ENCODE data around the gene ASB3.

ASB3 gene

DNA sequence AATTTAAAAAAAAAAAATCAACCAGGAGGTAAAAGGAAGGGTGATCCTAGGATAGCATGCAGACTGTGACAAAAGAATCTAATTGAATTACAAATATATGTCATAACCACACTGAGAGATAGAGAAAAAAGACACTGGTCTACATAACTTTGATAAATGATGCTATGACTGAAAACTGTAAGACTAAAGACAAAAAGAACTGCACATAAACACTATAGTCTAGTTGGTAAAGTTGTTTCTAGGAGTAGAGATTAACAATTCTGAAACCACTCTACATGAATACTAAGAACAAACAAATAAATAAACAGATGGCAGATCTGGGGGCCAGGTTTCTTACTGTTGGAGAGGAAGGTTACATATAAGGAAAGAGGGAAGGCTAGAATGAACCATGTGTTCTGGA is 33.7 kb downstream of the ASB3 start:
- H3K4me1 ChIP-seq = no peaks in the 10 kb centered on the region
- H3K4me2 ChIP-seq (ENCODE audit: low read length) = no peak overlapping the region
- no peaks in the 10 kb centered on the region for H3K9me3 ChIP-seq (ENCODE audit: control insufficient read depth, low read length)
- no peaks in the 10 kb centered on the region for H3K36me3 ChIP-seq (ENCODE audit: control insufficient read depth, insufficient read depth, low read length)
- no peak overlapping the region for H3K27ac ChIP-seq
- TF ChIP-seq, protein P1, sequence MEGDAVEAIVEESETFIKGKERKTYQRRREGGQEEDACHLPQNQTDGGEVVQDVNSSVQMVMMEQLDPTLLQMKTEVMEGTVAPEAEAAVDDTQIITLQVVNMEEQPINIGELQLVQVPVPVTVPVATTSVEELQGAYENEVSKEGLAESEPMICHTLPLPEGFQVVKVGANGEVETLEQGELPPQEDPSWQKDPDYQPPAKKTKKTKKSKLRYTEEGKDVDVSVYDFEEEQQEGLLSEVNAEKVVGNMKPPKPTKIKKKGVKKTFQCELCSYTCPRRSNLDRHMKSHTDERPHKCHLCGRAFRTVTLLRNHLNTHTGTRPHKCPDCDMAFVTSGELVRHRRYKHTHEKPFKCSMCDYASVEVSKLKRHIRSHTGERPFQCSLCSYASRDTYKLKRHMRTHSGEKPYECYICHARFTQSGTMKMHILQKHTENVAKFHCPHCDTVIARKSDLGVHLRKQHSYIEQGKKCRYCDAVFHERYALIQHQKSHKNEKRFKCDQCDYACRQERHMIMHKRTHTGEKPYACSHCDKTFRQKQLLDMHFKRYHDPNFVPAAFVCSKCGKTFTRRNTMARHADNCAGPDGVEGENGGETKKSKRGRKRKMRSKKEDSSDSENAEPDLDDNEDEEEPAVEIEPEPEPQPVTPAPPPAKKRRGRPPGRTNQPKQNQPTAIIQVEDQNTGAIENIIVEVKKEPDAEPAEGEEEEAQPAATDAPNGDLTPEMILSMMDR (IDR thresholded peaks at IDR 0.05) = no peak
- no peak overlapping the region for H3K9ac ChIP-seq
- H3K4me3 ChIP-seq (ENCODE audit: low read depth, low read length) = no peak overlapping the region
- no peaks in the 10 kb centered on the region for H3K27me3 ChIP-seq (ENCODE audit: control insufficient read depth, insufficient read depth, low read length)
- H2AFZ ChIP-seq = no peak overlapping the region
- H3K79me2 ChIP-seq = no peaks in the 10 kb centered on the region

DNA sequence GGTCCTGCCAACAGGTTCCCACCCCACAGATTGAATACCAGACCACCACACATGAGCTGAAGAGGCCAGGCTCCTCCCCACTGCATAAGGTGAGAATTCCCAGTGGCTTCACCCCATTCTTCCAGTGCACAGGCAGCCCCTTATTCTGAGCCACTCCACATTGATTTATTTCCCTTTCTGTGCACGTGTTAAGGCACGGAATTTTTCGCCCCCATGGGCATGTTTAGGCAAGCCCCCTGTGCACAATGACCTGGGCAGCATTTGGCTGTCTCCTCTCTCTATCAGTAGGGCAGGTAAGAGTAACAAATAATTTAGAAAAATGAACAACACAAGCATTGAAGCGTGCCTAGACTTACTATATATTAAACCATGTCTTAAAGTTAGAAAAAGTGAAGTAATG is 34.4 kb downstream of the ASB3 start:
- Histone ChIP-seq H3K4me3 (ENCODE audit: low read depth, low read length) (no peak overlapping the region), H3K4me1 (no peaks in the 10 kb centered on the region), H3K36me3 (ENCODE audit: control insufficient read depth, insufficient read depth, low read length) (no peaks in the 10 kb centered on the region), H3K79me2 (no peaks in the 10 kb centered on the region), H3K27me3 (ENCODE audit: control insufficient read depth, insufficient read depth, low read length) (no peaks in the 10 kb centered on the region), H2AFZ (no peak overlapping the region), H3K4me2 (ENCODE audit: low read length) (no peak overlapping the region), H3K9ac (no peak overlapping the region), H3K9me3 (ENCODE audit: control insufficient read depth, low read length) (no peaks in the 10 kb centered on the region), H3K27ac (no peak overlapping the region)
- TF ChIP-seq, protein P1 (IDR thresholded peaks at IDR 0.05) = no peak

DNA sequence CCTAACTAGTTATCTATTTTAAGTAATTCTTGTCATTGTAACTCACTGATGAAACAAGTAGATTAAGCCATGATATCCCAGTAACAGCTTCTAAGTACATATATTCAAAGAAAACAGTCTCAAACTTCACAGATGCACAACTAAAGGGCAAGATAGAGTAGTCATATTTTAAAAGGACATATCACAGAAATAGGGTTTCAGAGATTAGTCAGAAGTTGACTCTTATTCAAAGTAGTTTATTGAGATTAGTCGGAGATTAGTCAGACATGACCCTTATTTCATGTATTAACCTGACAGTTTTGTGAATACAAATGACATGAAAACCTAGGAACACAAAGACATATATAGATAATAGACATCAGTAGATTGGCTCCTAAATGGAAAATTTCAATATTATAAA is 35.0 kb downstream of the ASB3 start:
- H3K36me3 ChIP-seq (ENCODE audit: control insufficient read depth, insufficient read depth, low read length) = no peaks in the 10 kb centered on the region
- TF ChIP-seq, protein P1 (IDR thresholded peaks at IDR 0.05) = no peak
- H3K27ac ChIP-seq = no peak overlapping the region
- no peaks in the 10 kb centered on the region for H3K79me2 ChIP-seq
- no peak overlapping the region for H3K9ac ChIP-seq
- H3K27me3 ChIP-seq (ENCODE audit: control insufficient read depth, insufficient read depth, low read length) = no peaks in the 10 kb centered on the region
- no peaks in the 10 kb centered on the region for H3K9me3 ChIP-seq (ENCODE audit: control insufficient read depth, low read length)
- no peak overlapping the region for H2AFZ ChIP-seq
- no peak overlapping the region for H3K4me3 ChIP-seq (ENCODE audit: low read depth, low read length)
- H3K4me1 ChIP-seq = no peaks in the 10 kb centered on the region
- H3K4me2 ChIP-seq (ENCODE audit: low read length) = no peak overlapping the region

DNA sequence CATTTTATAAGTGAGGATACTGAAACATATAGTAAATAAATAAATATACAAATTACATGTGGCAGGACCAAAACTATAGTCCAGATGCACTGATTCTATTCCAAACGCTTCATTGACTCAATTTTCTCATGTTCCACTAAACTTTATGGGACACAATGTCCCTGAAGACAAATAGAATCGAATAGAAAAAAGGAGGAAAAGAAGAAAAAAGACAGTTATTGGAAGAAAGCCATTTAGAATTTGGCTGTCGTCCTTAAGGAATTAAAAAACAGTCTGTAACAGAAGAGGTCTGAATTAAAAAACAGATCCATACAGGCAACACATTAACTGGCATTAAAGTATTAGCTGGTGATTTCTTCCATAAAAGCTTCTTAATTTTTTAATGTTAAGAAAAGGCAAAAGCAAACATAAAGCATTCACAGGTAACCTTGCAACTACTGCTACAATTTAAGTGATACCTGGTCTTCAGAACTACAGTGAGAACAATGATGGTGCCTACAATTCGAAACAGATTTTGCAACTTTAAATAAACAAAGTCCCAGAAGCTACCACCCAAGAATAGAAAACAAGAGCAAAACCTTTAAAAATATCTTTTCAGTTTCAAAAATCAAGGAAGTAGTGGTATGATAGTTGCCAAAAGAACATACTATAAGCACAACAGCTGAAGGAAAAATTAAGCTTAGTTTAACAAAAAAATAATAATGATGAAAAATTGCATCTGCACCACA is 36.5 kb downstream of the ASB3 start:
- Histone ChIP-seq H2AFZ (no peak overlapping the region), H3K79me2 (no peaks in the 10 kb centered on the region), H3K4me2 (ENCODE audit: low read length) (no peak overlapping the region), H3K9ac (no peak overlapping the region), H3K27ac (no peak overlapping the region), H3K36me3 (ENCODE audit: control insufficient read depth, insufficient read depth, low read length) (no peaks in the 10 kb centered on the region), H3K4me3 (ENCODE audit: low read depth, low read length) (no peak overlapping the region), H3K9me3 (ENCODE audit: control insufficient read depth, low read length) (no peaks in the 10 kb centered on the region), H3K4me1 (no peaks in the 10 kb centered on the region), H3K27me3 (ENCODE audit: control insufficient read depth, insufficient read depth, low read length) (no peaks in the 10 kb centered on the region)
- TF ChIP-seq, protein P1 (IDR thresholded peaks at IDR 0.05) = no peak

Measured in parathyroid adenoma (tissue), 2 donors.